Measurements from ENCODE around the gene CLN6.
"Not testable (repeated sequence)": the region's sequence is repeated elsewhere in the genome, so short reads cannot be mapped to it uniquely, and the experiment has no call there.

Gene CLN6

DNA sequence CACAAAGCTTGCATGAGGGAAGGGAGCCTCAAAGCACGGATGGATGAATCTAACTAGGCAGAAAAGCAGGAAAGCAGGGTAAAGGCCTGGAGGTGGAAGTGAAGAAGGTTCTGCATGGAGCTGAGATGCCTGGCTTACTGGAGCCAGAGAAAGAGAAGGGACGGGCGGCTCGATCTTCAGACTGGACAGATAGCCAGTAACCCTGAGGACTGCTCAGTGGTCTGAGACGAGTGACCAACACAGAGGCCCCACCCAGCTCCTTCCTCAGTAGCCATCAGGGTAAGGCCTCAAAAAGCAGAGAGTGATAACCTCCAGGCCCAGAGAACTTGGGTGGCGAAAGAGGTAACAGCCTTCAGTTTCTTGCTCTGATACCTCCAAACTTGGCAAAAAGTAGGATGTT, 6.4 kb downstream of the CLN6 start:
- no peak for DNase-seq (ENCODE audit: low read depth)

DNA sequence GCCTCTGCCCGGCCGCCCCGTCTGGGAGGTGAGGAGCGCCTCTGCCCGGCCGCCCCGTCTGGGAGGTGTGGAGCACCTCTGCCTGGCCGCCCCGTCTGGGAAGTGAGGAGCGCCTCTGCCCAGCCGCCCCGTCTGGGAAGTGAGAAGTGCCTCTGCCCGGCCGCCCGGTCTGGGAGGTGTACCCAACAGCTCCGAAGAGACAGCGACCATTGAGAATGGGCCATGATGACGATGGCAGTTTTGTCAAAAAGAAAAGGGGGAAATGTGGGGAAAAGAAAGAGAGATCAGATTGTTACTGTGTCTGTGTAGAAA, 7.1 kb downstream of the CLN6 start:
- not testable (repeated sequence) for DNase-seq (ENCODE audit: low read depth)

- DNase-seq (ENCODE audit: low read depth) = not testable (repeated sequence)
Measured at GRCh38 chr15:68221530-68222431, 7.7 kb downstream of the CLN6 start.

- no peak for DNase-seq (ENCODE audit: low read depth)
Measured at GRCh38 chr15:68220967-68221366, 8.6 kb downstream of the CLN6 start.

- DNase-seq (ENCODE audit: low read depth) = no peak
Measured at GRCh38 chr15:68220489-68220888, 9.0 kb downstream of the CLN6 start.

GRCh38 chr15:68218847-68219798, 10.4 kb downstream of the CLN6 start:
- DNase-seq (ENCODE audit: low read depth) = no peak

DNA sequence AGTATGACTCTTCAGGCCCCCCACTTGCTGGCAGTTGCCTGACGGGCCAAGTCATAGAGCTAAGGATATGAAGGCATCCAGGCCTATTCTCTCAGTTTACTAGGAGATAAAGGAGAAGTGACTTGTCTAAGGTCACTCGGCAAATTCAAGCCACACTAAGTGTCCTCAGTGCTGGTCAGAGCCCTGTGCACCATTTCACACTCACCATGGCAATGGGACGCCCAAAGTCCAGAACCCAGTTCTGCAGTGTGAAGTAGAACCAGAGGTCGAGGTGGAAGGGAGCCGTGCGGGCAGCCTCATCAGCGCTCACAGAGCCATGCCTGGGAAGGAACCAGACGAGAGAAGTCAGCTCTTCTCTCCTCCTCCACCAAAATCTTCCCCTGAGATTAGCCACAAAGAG, 11.2 kb downstream of the CLN6 start:
- no peak for DNase-seq (ENCODE audit: low read depth)

GRCh38 chr15:68217341-68217740, 12.2 kb downstream of the CLN6 start:
- no peak for DNase-seq (ENCODE audit: low read depth)

DNA sequence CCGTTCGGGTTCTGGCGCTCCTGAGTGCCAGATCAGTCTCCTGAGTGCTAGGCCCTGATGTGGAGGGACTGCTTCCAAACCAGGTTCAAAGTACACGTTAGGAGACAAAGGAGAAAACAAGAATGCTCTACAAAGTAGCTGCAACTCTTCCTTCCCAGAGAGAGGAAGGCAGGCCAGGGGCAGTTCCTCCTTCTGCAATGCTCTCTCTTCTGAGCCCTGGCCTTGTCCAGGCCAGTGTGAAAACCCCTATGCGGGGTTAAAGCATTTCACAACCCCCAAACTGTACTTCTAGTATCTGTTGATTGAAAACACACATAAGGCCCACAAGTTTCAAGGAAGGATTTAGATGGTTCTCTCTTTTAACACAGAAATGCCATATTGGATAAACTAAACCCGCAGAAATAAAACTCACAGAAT, 14.7 kb downstream of the CLN6 start:
- no peak for DNase-seq (ENCODE audit: low read depth)

DNA sequence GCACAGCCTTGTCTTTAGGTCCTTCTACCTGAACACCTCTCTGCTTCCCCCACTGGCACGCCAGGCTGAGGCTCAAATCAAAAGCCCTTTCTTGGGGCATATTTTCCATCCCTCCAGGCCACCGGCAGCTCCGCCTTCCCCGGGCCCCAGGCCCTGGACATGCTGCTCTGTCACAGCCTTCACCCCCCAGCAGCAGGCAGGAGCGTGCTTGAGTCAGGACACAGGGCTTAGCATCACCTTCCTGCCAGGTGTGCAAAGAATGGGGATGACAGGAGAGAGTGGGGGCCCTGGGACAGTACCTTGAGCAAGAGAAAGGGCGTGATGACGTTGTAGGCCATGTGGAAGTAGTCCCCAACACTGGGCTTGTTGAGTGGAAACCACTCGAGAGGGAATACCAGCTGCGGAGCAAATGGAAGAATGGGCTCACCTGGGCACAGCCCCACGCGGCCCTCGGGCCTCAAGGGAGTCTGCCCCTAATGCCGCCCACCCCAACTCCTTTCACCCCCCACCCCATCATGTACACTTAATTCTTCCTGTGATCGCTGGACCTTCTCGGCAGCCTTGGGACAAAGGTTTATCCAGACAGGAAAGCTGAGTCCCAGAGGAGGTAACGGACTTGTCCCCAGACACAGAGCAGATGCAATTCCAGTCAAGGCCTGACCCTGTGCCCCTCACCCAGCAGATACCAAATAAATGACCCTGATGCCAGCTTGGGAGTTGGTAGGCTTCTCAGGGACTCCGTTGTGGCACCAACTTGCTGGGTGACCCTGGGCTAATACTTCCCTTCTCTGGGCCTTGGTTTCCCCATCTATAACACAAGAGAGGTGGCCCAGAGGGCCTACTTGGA, 15.3 kb downstream of the CLN6 start:
- DNase-seq (ENCODE audit: low read depth) = no peak

GRCh38 chr15:68213491-68213845, 16.1 kb downstream of the CLN6 start:
- not testable (repeated sequence) for DNase-seq (ENCODE audit: low read depth)

DNA sequence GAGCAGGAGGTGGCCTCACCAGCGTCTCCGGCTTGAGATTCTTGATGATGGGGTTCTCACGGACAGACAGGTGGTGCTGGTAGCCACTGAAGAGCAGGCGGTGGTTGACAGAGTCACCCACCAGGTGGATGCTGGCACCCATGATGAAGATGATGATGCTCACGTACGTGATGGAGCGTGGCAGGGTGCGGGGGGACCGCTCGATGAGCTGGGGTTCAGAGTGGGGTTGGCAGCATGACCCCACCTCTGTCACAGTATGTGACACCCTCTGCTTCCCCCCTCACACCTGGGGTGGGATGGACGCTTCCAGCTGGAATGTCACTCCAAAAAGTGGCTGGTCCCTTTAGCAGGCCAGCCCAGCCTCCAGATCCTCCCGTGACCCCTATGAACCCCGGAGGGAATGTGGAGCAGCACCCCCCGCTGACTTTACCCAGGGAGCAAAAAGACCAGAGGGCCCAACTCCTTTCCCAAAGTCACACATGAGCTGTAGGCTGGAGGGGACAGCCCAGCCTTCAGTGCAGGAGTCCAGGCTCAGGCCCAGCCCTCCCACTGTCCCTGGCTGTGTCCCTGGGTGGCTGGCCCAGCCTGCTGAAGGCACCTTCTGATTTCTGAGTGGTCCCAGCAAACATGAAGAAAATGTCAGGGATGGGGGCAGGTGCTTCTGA, 17.7 kb downstream of the CLN6 start:
- DNase-seq (ENCODE audit: low read depth) = no peak

DNA sequence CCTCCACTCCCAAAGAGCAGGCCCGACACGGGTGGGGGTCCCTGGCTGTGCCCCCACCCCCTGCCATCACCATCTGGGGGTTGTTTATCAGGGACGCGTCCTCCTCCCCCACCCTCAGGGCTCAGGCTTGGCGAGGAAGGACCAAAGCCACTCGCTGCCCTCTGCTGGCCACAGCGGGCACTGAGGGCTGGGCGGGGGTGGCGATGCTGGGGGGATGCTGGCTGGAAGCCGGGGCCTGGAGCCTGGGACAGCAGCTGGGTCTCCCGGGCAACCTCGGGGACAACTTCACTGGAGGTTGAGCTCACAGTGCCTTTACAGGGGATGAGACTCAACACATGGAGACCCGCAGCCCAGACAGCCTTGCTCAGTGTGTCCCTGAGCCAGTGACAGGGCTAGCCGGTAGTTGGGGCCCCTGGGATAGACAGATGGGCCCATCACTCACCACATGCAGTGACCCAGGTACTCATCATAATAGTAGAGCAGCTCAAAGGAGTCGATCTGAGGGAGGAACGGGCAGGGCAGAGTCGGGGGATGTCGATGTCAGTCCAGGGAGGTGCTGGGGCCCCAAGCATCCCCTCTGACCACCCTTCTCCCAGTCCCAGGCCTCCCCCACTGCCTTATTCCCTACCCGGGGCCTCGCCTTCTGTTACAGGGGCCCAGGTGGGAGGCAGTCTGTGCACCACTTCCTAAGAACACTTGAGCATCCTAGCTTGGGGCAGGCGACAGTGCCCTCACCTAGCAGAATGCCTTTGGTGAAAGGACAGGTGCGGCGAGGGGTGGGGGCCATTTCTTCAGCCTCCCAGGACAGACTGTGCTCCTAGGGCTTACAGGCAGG, 18.5 kb downstream of the CLN6 start:
- DNase-seq (ENCODE audit: low read depth) = no peak

DNA sequence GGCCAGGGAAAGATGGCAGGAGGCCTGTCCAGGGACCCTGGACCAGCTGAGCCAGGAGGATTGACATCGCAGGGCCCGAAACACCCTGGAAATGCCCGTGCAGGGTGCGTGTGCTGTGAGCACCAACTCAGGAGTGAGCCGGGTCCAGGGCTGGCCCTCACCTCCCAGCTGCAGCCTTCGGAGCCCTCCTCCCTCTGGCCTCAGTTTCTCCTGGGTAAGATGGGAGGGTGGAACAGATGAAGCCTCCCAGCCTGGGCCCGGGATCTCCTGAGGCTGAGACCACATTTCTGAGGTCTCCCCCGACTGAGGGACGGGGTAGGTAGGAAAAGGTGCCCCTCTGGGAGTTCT, 19.1 kb downstream of the CLN6 start:
- DNase-seq (ENCODE audit: low read depth) = no peak

- no peak for DNase-seq (ENCODE audit: low read depth)
Measured at GRCh38 chr15:68209735-68210408, 19.7 kb downstream of the CLN6 start.

DNA sequence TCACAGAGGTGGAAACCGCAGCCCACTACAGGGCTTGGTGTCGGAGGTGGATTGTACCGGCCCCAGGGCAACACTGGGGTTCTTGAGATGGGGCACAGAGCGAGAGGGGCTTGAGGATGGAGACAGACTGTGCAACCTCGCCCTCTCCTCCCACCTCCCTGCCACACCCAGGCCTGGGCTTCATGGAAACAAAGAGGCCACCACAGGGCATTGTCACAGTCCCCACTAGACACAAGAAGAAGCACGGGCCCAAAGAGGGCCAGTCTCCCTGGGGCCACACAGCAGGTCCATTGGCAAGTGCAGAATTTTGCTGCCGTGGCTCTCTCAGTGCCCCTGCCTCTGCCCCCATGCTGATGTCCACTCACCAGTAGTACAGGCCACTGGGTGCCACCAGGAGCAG, 20.3 kb downstream of the CLN6 start:
- no peak for DNase-seq (ENCODE audit: low read depth)

DNA sequence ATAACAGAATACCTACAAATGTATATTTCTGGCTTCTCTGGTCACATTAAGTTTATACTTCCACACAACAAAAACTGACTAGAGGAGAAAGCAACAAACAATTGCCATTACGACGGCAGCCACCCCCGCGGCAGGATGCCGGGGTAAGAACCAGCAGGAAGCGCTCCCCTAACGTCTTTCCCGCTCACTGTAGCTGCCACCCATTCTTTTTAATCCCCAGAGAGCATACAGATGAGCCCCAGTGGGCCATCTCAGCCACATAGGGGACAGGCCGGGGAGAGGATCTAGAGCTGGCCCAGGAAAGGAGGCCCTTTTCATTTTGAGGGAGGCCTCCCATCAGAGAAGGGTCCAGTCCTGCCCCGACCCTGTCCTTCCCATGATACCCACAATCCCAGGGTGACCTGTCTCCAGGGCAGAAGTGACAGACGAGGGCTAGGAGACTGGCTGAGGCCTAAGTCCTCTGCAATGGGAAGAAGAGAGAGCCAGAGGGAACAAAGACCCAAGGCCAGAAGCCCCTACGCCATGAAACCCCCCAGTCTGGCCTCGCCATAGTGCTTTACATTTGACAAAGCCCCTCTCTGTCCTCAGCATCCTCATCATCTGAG, 20.8 kb downstream of the CLN6 start:
- no peak for DNase-seq (ENCODE audit: low read depth)

- DNase-seq (ENCODE audit: low read depth) = no peak
Measured at GRCh38 chr15:68208136-68208535, 21.4 kb downstream of the CLN6 start.

- no peak for DNase-seq (ENCODE audit: low read depth)
Measured at GRCh38 chr15:68207176-68207935, 22.2 kb downstream of the CLN6 start.
